ENCODE measurements around the gene POMGNT2. TPM values are rescaled to one million over a fixed set of nuclear protein-coding genes. Genes with fewer than 3 reads are reported as not detected.

Gene POMGNT2
- total and polyA plus RNA-seq, 10 of the 15 experiments (the other 5 are each of a cell fraction or from before 2014, with no cell fraction given) = 0.02 to 1.7 (median 0.17) TPM; not detected in 1

DNA sequence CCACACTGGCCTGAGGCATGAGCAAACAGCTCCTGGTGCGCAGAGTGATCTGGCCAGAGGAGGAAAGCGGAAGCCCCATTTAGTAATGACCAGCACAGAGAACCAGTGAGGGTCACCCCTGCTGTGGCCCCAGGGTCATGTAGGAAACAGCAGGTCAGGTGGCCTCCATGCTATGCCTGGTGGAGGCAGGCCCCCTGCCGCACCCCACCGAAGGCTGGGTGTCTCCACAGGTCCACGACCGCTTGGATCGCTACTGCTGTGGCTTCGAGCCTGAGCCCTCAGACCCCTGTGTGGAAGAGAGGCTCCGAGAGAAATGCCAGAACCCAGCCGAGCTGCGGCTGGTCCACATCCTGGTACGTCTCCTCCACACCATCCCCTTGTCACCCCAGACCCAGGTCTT is 52.6 kb downstream of the POMGNT2 start:
- FAIRE-seq (no peak), ATAC-seq (no peak), DNase-seq (ENCODE audit: low read depth, low spot score) (no peak)
- CTCF ChIA-PET = no interaction called here
- no peak overlapping the region for H3K27ac ChIP-seq (ENCODE audit: control insufficient read depth, insufficient read depth)
- no peak overlapping the region for H3K4me2 ChIP-seq (ENCODE audit: control insufficient read depth, insufficient read depth)
- H3K4me3 ChIP-seq = no peak overlapping the region
- no peak overlapping the region for H2AFZ ChIP-seq (ENCODE audit: control insufficient read depth, low read depth, low read length)
- no TSS peak for BruUV-seq (replicated peaks)
- no peak overlapping the region for H3K9ac ChIP-seq (ENCODE audit: control insufficient read depth, insufficient read depth, low read length)
- intact Hi-C loops (cut with micrococcal nuclease; ENCODE audit: unreplicated experiment) = no loop called here
- POLR2A ChIA-PET = no interaction called here
- H3K4me1 ChIP-seq (ENCODE audit: control insufficient read depth, insufficient read depth, low read length) = no peaks in the 10 kb centered on the region
- no peaks in the 10 kb centered on the region for H3K36me3 ChIP-seq (ENCODE audit: control insufficient read depth in 2 of 2, insufficient read depth in 2 of 2, low read length in 1 of 2)
- in situ Hi-C loops (cut with MboI) = no loop called here
- 66% methylated on average over 11 of the region's 12 CpGs for WGBS (ENCODE audit: insufficient coverage, insufficient replicate concordance, low lambda C conversion rate, missing lambda C conversion rate)
- no peaks in the 10 kb centered on the region for H3K9me3 ChIP-seq (replicated peaks; ENCODE audit: control insufficient read depth, insufficient read depth, low read length)
- H3K79me2 ChIP-seq (ENCODE audit: control insufficient read depth, insufficient read depth, low read length) = no peaks in the 10 kb centered on the region
- SMC1A ChIA-PET (ENCODE audit: uncharacterized antibody, unreplicated experiment) = no interaction called here
- RAD21 ChIA-PET (ENCODE audit: unreplicated experiment) = no interaction called here
- H4K20me1 ChIP-seq (ENCODE audit: control insufficient read depth, insufficient read depth) = no peaks in the 10 kb centered on the region
- no peaks in the 10 kb centered on the region; a peak in 1 of 4 replicates for H3K27me3 ChIP-seq (replicated peaks in 1 of 2; ENCODE audit: control insufficient read depth in 2 of 2, insufficient read depth in 2 of 2, low read length in 1 of 2)
- TF ChIP-seq KLF5 (IDR thresholded peaks at IDR 0.05; ENCODE audit: partially characterized antibody) = no peak
- TF ChIP-seq KDM1A (IDR thresholded peaks at IDR 0.05; ENCODE audit: borderline replicate concordance) = no peak
- TF ChIP-seq, protein P1, sequence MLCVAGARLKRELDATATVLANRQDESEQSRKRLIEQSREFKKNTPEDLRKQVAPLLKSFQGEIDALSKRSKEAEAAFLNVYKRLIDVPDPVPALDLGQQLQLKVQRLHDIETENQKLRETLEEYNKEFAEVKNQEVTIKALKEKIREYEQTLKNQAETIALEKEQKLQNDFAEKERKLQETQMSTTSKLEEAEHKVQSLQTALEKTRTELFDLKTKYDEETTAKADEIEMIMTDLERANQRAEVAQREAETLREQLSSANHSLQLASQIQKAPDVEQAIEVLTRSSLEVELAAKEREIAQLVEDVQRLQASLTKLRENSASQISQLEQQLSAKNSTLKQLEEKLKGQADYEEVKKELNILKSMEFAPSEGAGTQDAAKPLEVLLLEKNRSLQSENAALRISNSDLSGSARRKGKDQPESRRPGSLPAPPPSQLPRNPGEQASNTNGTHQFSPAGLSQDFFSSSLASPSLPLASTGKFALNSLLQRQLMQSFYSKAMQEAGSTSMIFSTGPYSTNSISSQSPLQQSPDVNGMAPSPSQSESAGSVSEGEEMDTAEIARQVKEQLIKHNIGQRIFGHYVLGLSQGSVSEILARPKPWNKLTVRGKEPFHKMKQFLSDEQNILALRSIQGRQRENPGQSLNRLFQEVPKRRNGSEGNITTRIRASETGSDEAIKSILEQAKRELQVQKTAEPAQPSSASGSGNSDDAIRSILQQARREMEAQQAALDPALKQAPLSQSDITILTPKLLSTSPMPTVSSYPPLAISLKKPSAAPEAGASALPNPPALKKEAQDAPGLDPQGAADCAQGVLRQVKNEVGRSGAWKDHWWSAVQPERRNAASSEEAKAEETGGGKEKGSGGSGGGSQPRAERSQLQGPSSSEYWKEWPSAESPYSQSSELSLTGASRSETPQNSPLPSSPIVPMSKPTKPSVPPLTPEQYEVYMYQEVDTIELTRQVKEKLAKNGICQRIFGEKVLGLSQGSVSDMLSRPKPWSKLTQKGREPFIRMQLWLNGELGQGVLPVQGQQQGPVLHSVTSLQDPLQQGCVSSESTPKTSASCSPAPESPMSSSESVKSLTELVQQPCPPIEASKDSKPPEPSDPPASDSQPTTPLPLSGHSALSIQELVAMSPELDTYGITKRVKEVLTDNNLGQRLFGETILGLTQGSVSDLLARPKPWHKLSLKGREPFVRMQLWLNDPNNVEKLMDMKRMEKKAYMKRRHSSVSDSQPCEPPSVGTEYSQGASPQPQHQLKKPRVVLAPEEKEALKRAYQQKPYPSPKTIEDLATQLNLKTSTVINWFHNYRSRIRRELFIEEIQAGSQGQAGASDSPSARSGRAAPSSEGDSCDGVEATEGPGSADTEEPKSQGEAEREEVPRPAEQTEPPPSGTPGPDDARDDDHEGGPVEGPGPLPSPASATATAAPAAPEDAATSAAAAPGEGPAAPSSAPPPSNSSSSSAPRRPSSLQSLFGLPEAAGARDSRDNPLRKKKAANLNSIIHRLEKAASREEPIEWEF (IDR thresholded peaks at IDR 0.05; ENCODE audit: insufficient replicate concordance, low read depth, low read length) = no peak
- TF ChIP-seq USF1 (IDR thresholded peaks at IDR 0.05; ENCODE audit: borderline replicate concordance, extremely low read length, insufficient read depth, low read depth, low read length) = no peak
- TF ChIP-seq, protein P2, sequence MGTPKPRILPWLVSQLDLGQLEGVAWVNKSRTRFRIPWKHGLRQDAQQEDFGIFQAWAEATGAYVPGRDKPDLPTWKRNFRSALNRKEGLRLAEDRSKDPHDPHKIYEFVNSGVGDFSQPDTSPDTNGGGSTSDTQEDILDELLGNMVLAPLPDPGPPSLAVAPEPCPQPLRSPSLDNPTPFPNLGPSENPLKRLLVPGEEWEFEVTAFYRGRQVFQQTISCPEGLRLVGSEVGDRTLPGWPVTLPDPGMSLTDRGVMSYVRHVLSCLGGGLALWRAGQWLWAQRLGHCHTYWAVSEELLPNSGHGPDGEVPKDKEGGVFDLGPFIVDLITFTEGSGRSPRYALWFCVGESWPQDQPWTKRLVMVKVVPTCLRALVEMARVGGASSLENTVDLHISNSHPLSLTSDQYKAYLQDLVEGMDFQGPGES (IDR thresholded peaks at IDR 0.05) = no peak
- TF ChIP-seq RELB (IDR thresholded peaks at IDR 0.05; ENCODE audit: low read depth) = no peak
- TF ChIP-seq, protein P3, sequence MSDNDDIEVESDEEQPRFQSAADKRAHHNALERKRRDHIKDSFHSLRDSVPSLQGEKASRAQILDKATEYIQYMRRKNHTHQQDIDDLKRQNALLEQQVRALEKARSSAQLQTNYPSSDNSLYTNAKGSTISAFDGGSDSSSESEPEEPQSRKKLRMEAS (IDR thresholded peaks at IDR 0.05; ENCODE audit: low read depth, low read length) = no peak
- no peak for TF ChIP-seq ZNF592 (IDR thresholded peaks at IDR 0.05)
- TF ChIP-seq RELA (IDR thresholded peaks at IDR 0.05; ENCODE audit: borderline replicate concordance, partially characterized antibody) = no peak
- TF ChIP-seq SIN3A (IDR thresholded peaks at IDR 0.05; ENCODE audit: low read depth, low read length) = no peak
- no peak for TF ChIP-seq CHD4 (IDR thresholded peaks at IDR 0.05)
